Osteoblast (primary cell): Measurements from ENCODE around the gene CHURC1. TPM values are rescaled to one million over a fixed set of nuclear protein-coding genes. Genes with fewer than 3 reads are reported as not detected.

ENCODE experiments used
- DNase-seq: peaks from one replicate; pipeline ENCODE4 v3.0.0; 2011; ENCODE audit warnings: low spot score, mixed read lengths; ENCODE audit not compliant: insufficient read length; ENCODE audit errors: missing footprints
- H2AFZ ChIP-seq: 2 replicates; pipeline ENCODE4 v1.6.0; 2011; ENCODE audit warnings: mild to moderate bottlenecking, low read length
- H3K27ac ChIP-seq: 2 replicates; pipeline ENCODE4 v1.5.1; 2011; ENCODE audit warnings: mild to moderate bottlenecking, low read depth, low read length, moderate library complexity
- H3K27me3 ChIP-seq: 2 replicates; pipeline ENCODE4 v1.6.0; 2012; ENCODE audit warnings: mild to moderate bottlenecking, control low read depth, inconsistent platforms, low read length, moderate library complexity; ENCODE audit not compliant: insufficient read depth
- H3K36me3 ChIP-seq: 2 replicates; pipeline ENCODE4 v1.5.1; 2011; ENCODE audit warnings: mild to moderate bottlenecking, low read length, control low read depth, moderate library complexity; ENCODE audit not compliant: insufficient read depth
- H3K4me1 ChIP-seq: 2 replicates; pipeline ENCODE4 v1.5.1; 2011; ENCODE audit warnings: mild to moderate bottlenecking, low read length, control low read depth, moderate library complexity; ENCODE audit not compliant: insufficient read depth
- H3K4me2 ChIP-seq: 2 replicates; pipeline ENCODE4 v1.6.0; 2011; ENCODE audit warnings: mild to moderate bottlenecking, low read length; ENCODE audit not compliant: insufficient read depth
- H3K4me3 ChIP-seq: fragments of 200-600 bp; sonication (generic); 3 replicates; pipeline ENCODE4 v1.5.1; 2012; ENCODE audit warnings: mild to moderate bottlenecking, low read length, inconsistent platforms; ENCODE audit not compliant: insufficient read depth
- H3K79me2 ChIP-seq: 2 replicates; pipeline ENCODE4 v1.6.0; 2012; ENCODE audit warnings: mild to moderate bottlenecking, low read length, control low read depth, inconsistent platforms; ENCODE audit not compliant: insufficient read depth
- H3K9me3 ChIP-seq: 2 replicates; pipeline ENCODE4 v1.5.1; 2011; ENCODE audit warnings: low read depth, low read length, control low read depth
- H4K20me1 ChIP-seq: 2 replicates; pipeline ENCODE4 v1.6.0; 2012; ENCODE audit warnings: mild to moderate bottlenecking, low read length, control low read depth; ENCODE audit not compliant: insufficient read depth
- CTCF ChIP-seq: IDR thresholded peaks from 2 replicates; pipeline ENCODE4 v1.5.1; 2011; ENCODE audit warnings: mild to moderate bottlenecking, low read depth, low read length, moderate library complexity; ENCODE audit errors: extremely low read depth
- total RNA-seq: library from RNA; depleted of rRNA; stranded (reverse); fragments of >200 nt; gene quantifications from 2 replicates; pipeline ENCODE4 v1.2.3, GENCODE V29; 2012

Gene CHURC1
- total RNA-seq, 1 donor, result 79.6 TPM

- TF ChIP-seq CTCF, result no peak
- no peak overlapping the region for H2AFZ ChIP-seq
- H3K27me3 ChIP-seq, result no peaks in the 10 kb centered on the region
- no peaks in the 10 kb centered on the region for H3K36me3 ChIP-seq
- DNase-seq, result peak; percentile 21
- H3K4me3 ChIP-seq, result peak overlapping the region; percentile 93
- peak overlapping the region; percentile 92 for H3K4me2 ChIP-seq
- H3K9me3 ChIP-seq, result no peaks in the 10 kb centered on the region
- H3K4me1 ChIP-seq, result peaks cover 46% of the 10 kb centered on the region
- H4K20me1 ChIP-seq, result peaks cover 4% of the 10 kb centered on the region
- no peak overlapping the region for H3K27ac ChIP-seq
- H3K79me2 ChIP-seq, result peaks cover 42% of the 10 kb centered on the region
These were observed 1.5 kb downstream of the CHURC1 start for GRCh38 chr14:64915797-64916196.

DNA sequence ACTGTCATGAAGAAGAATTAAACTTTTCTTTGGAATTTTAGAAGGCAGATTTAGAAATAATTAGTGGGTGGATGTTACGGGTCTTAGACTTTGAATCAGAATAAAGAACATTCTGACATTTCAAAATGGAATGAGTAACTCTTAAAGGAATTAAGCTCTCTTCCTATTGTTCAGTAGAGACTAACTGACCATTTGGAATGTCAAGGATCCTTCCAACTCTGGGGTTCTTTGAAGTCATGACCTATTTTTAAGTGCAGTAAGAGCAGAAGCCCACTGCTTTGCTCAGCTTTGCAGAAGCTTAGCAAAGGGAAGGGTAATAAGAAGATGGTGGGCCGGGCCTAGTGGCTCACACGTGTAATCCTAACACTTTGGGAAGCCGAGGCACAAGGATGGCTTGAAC, 4.0 kb downstream of the CHURC1 start:
- DNase-seq, result peak; percentile 55
- Histone ChIP-seq H4K20me1 (peaks cover 4% of the 10 kb centered on the region), H3K4me3 (no peak overlapping the region), H3K36me3 (no peaks in the 10 kb centered on the region), H3K27me3 (no peaks in the 10 kb centered on the region), H2AFZ (no peak overlapping the region), H3K27ac (peak overlapping the region; percentile 78), H3K9me3 (no peaks in the 10 kb centered on the region), H3K4me2 (peak overlapping the region; percentile 30), H3K4me1 (peaks cover 46% of the 10 kb centered on the region), H3K79me2 (peaks cover 58% of the 10 kb centered on the region)
- TF ChIP-seq CTCF, result no peak

GRCh38 chr14:64919215-64919614, 5.0 kb downstream of the CHURC1 start:
- Histone ChIP-seq H3K36me3 (peaks cover 7% of the 10 kb centered on the region), H3K4me1 (peaks cover 44% of the 10 kb centered on the region), H3K27me3 (no peaks in the 10 kb centered on the region), H3K27ac (peak overlapping the region; percentile 78), H3K79me2 (peaks cover 64% of the 10 kb centered on the region), H4K20me1 (peaks cover 4% of the 10 kb centered on the region), H3K9me3 (no peaks in the 10 kb centered on the region), H3K4me3 (no peak overlapping the region), H3K4me2 (peak overlapping the region; percentile 25), H2AFZ (no peak overlapping the region)
- TF ChIP-seq CTCF, result no peak
- peak; percentile 70 for DNase-seq

GRCh38 chr14:64919618-64920017, 5.4 kb downstream of the CHURC1 start:
- H3K79me2 ChIP-seq, result peaks cover 61% of the 10 kb centered on the region
- DNase-seq, result no peak

More at GRCh38 chr14:64919618-64920017, 5.4 kb downstream of the CHURC1 start:
- no peak overlapping the region for H3K4me3 ChIP-seq
- no peaks in the 10 kb centered on the region for H3K27me3 ChIP-seq
- peak overlapping the region; percentile 25 for H3K4me2 ChIP-seq
- H4K20me1 ChIP-seq, result peaks cover 4% of the 10 kb centered on the region
- peak overlapping the region; percentile 78 for H3K27ac ChIP-seq
- no peaks in the 10 kb centered on the region for H3K9me3 ChIP-seq
- H3K36me3 ChIP-seq, result peaks cover 11% of the 10 kb centered on the region
- H2AFZ ChIP-seq, result no peak overlapping the region
- no peak for TF ChIP-seq CTCF
- peaks cover 44% of the 10 kb centered on the region for H3K4me1 ChIP-seq
